SU-DHL-6 (cell line): Measurements from ENCODE around the gene ZMIZ1.

Experiments used
- EZH2phosphoT487 ChIP-seq: fragments of 200-600 bp; sonication (generic), shearing (Covaris generic); conservative IDR thresholded peaks from 2 replicates; pipeline ENCODE4 v1.6.1; 2018; ENCODE audit warnings: mild to moderate bottlenecking, antibody characterized with exemption, low read length, moderate library complexity, mixed read lengths
- TF ChIP-seq, protein P1 (sequence below): fragments of 200-600 bp; sonication (generic); IDR thresholded peaks from one replicate; pipeline ENCODE4 v1.5.1; 2017; ENCODE audit warnings: antibody characterized with exemption, mild to moderate bottlenecking, low read length, moderate library complexity; ENCODE audit not compliant: insufficient read depth, poor library complexity, severe bottlenecking

DNA sequence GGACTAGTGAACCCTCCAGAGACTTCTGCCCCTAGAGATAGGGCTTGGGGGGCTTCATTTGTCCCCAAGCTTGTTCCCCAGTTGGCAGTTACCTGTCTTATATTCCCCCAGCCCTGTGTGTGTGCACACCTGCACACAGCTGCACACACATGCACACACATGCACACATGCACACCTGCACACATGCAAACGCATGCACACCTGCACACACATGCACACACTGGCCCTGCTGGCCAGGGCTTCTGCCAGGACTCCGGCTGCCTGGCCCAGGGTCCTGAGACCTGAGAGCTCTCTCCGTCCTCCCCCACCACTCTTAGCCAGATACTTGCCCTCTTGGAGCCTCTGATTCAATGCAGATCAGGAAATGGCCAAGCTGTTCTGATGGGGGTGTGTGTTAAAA lies 6.7 kb downstream of the ZMIZ1 start:
- TF ChIP-seq, protein P1, sequence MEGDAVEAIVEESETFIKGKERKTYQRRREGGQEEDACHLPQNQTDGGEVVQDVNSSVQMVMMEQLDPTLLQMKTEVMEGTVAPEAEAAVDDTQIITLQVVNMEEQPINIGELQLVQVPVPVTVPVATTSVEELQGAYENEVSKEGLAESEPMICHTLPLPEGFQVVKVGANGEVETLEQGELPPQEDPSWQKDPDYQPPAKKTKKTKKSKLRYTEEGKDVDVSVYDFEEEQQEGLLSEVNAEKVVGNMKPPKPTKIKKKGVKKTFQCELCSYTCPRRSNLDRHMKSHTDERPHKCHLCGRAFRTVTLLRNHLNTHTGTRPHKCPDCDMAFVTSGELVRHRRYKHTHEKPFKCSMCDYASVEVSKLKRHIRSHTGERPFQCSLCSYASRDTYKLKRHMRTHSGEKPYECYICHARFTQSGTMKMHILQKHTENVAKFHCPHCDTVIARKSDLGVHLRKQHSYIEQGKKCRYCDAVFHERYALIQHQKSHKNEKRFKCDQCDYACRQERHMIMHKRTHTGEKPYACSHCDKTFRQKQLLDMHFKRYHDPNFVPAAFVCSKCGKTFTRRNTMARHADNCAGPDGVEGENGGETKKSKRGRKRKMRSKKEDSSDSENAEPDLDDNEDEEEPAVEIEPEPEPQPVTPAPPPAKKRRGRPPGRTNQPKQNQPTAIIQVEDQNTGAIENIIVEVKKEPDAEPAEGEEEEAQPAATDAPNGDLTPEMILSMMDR, result no peak
- TF ChIP-seq EZH2phosphoT487, result no peak
